Osteoblast (primary cell): Measurements from ENCODE around the gene CGNL1. TPM values are rescaled to one million over a fixed set of nuclear protein-coding genes. Genes with fewer than 3 reads are reported as not detected.

ENCODE experiments used
- DNase-seq: peaks from one replicate; pipeline ENCODE4 v3.0.0; 2011; ENCODE audit warnings: low spot score, mixed read lengths; ENCODE audit not compliant: insufficient read length; ENCODE audit errors: missing footprints
- H2AFZ ChIP-seq: 2 replicates; pipeline ENCODE4 v1.6.0; 2011; ENCODE audit warnings: mild to moderate bottlenecking, low read length
- H3K27ac ChIP-seq: 2 replicates; pipeline ENCODE4 v1.5.1; 2011; ENCODE audit warnings: mild to moderate bottlenecking, low read depth, low read length, moderate library complexity
- H3K27me3 ChIP-seq: 2 replicates; pipeline ENCODE4 v1.6.0; 2012; ENCODE audit warnings: mild to moderate bottlenecking, control low read depth, inconsistent platforms, low read length, moderate library complexity; ENCODE audit not compliant: insufficient read depth
- H3K36me3 ChIP-seq: 2 replicates; pipeline ENCODE4 v1.5.1; 2011; ENCODE audit warnings: mild to moderate bottlenecking, low read length, control low read depth, moderate library complexity; ENCODE audit not compliant: insufficient read depth
- H3K4me1 ChIP-seq: 2 replicates; pipeline ENCODE4 v1.5.1; 2011; ENCODE audit warnings: mild to moderate bottlenecking, low read length, control low read depth, moderate library complexity; ENCODE audit not compliant: insufficient read depth
- H3K4me2 ChIP-seq: 2 replicates; pipeline ENCODE4 v1.6.0; 2011; ENCODE audit warnings: mild to moderate bottlenecking, low read length; ENCODE audit not compliant: insufficient read depth
- H3K4me3 ChIP-seq: fragments of 200-600 bp; sonication (generic); 3 replicates; pipeline ENCODE4 v1.5.1; 2012; ENCODE audit warnings: mild to moderate bottlenecking, low read length, inconsistent platforms; ENCODE audit not compliant: insufficient read depth
- H3K79me2 ChIP-seq: 2 replicates; pipeline ENCODE4 v1.6.0; 2012; ENCODE audit warnings: mild to moderate bottlenecking, low read length, control low read depth, inconsistent platforms; ENCODE audit not compliant: insufficient read depth
- H3K9me3 ChIP-seq: 2 replicates; pipeline ENCODE4 v1.5.1; 2011; ENCODE audit warnings: low read depth, low read length, control low read depth
- H4K20me1 ChIP-seq: 2 replicates; pipeline ENCODE4 v1.6.0; 2012; ENCODE audit warnings: mild to moderate bottlenecking, low read length, control low read depth; ENCODE audit not compliant: insufficient read depth
- CTCF ChIP-seq: IDR thresholded peaks from 2 replicates; pipeline ENCODE4 v1.5.1; 2011; ENCODE audit warnings: mild to moderate bottlenecking, low read depth, low read length, moderate library complexity; ENCODE audit errors: extremely low read depth
- total RNA-seq: library from RNA; depleted of rRNA; stranded (reverse); fragments of >200 nt; gene quantifications from 2 replicates; pipeline ENCODE4 v1.2.3, GENCODE V29; 2012

CGNL1 gene
- total RNA-seq, 1 donor = 1.1 TPM

DNA sequence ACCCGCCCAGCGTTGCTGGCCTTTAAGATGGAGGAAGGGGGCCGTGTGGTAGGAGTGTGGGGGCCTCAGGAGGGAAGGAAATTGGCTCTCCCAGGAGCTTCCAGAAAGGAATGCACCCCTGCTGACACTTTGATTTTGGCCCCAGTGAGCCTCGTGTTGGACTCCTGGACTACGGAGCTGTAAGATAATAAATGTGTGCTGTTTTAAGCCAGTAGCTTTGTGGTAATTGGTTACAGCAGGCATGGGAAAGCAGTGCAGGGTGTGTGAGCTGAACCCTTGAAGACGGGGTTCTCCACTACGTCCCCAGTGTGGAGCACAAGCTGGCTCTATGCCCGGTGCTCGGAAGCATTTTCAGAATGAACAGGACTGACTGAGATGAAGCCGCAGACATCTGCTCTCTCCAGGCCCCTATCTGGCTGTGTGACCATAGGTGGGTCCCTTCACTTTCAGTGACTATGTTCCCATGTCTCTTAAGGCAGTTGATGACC, 22.9 kb upstream of the CGNL1 start:
- H3K27me3 ChIP-seq = no peaks in the 10 kb centered on the region
- H4K20me1 ChIP-seq = no peaks in the 10 kb centered on the region
- peaks cover 13% of the 10 kb centered on the region for H3K4me1 ChIP-seq
- no peaks in the 10 kb centered on the region for H3K79me2 ChIP-seq
- no peaks in the 10 kb centered on the region for H3K36me3 ChIP-seq
- no peak for DNase-seq
- TF ChIP-seq CTCF = no peak
- H3K4me2 ChIP-seq = no peak overlapping the region
- H3K27ac ChIP-seq = no peak overlapping the region
- no peaks in the 10 kb centered on the region for H3K9me3 ChIP-seq
- no peak overlapping the region for H3K4me3 ChIP-seq
- no peak overlapping the region for H2AFZ ChIP-seq

DNA sequence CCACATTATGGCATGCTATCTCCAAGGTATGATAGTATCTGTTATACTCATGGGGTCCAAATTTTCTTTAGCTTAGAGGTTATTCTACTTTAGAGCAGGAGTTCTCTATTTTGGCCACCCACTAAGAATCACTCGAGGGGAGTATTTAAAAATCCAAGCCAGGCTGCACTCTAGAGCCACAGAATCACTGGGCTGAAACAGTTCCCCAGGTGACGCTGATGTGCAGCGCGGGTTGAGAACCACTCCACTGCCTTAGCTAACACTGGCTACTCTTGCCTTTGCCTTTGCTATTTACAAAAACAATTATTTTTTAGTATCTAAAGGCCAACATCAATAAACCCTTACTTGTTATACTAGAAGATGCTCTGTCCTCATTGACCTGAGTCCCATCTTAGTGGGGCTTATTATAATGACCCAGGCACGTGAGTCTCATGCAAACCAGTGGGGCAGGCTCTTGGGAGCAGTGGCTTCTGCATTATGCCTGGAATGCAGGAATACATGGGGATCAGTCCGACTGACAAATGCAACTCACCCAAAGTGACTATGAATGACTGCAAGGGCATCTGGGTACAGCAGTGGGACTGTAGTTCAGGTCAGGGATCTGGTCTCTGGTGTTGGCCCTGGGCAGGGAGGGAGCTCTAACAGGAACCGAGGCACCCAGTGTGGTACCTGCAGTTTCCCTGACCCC, 21.7 kb upstream of the CGNL1 start:
- Histone ChIP-seq H4K20me1 (no peaks in the 10 kb centered on the region), H3K36me3 (no peaks in the 10 kb centered on the region), H3K27ac (no peak overlapping the region), H3K4me3 (no peak overlapping the region), H3K27me3 (no peaks in the 10 kb centered on the region), H2AFZ (no peak overlapping the region), H3K79me2 (no peaks in the 10 kb centered on the region), H3K4me1 (peaks cover 13% of the 10 kb centered on the region), H3K9me3 (no peaks in the 10 kb centered on the region), H3K4me2 (no peak overlapping the region)
- no peak for TF ChIP-seq CTCF
- DNase-seq = no peak

DNA sequence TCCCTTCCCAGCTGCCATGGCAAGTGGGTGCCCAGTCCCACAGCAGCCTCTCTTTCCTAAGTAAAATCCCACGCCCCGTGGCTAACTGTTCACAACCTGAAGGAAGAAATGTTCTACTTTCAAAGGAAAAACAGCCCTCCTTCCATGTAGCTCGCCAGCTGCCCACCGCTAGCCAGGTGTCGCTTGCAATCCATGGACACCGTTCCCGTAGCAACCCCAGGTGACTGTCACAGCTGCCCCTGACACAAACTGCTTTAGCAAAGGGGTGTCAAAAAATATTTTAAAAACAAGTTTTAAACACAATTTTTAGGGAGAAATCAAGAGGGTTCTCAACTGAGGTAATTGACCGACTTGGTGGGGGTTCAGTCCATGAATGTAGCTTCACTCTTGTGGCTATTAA, 21.0 kb upstream of the CGNL1 start:
- Histone ChIP-seq H3K4me1 (peaks cover 13% of the 10 kb centered on the region), H3K4me2 (no peak overlapping the region), H3K4me3 (no peak overlapping the region), H3K79me2 (no peaks in the 10 kb centered on the region), H3K27me3 (no peaks in the 10 kb centered on the region), H4K20me1 (no peaks in the 10 kb centered on the region), H3K27ac (no peak overlapping the region), H2AFZ (no peak overlapping the region), H3K9me3 (no peaks in the 10 kb centered on the region), H3K36me3 (no peaks in the 10 kb centered on the region)
- DNase-seq = no peak
- TF ChIP-seq CTCF = no peak

DNA sequence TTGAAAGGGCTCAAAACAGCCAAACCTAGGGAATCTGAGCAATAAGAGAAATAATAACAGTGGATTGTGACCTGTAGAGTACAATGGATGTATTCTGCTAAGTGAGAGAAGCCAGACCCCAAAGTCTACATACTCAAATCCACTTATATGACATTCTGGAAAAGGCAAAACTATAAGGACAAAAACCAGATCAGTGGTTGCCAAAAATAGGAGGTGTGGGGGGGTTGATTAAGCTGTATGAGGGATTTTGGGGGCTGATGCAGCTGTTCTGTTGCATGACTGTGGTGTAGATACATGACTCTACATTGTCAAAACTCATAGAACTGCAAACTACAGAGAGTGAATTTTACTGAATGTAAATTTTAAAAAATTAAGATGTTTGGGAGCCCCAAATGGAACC, 20.1 kb upstream of the CGNL1 start:
- no peak for TF ChIP-seq CTCF
- no peak overlapping the region for H3K27ac ChIP-seq

More for the DNA sequence above, 20.1 kb upstream of the CGNL1 start:
- no peaks in the 10 kb centered on the region for H3K27me3 ChIP-seq
- no peaks in the 10 kb centered on the region for H4K20me1 ChIP-seq
- H3K4me3 ChIP-seq = no peak overlapping the region
- no peaks in the 10 kb centered on the region for H3K9me3 ChIP-seq
- no peak for DNase-seq
- peaks cover 13% of the 10 kb centered on the region for H3K4me1 ChIP-seq
- no peaks in the 10 kb centered on the region for H3K36me3 ChIP-seq
- no peaks in the 10 kb centered on the region for H3K79me2 ChIP-seq
- peak overlapping the region; percentile 14 for H3K4me2 ChIP-seq
- no peak overlapping the region for H2AFZ ChIP-seq
